Adrenal gland (tissue), 12 donors: ENCODE measurements around the gene SOX9. TPM values are rescaled to one million over a fixed set of nuclear protein-coding genes. Genes with fewer than 3 reads are reported as not detected.

Experiments used
- DNase-seq, 7 donors: peaks; one replicate each; pipeline ENCODE4 v3.0.0-alpha.2; 2019 to 2020
- H3K27ac ChIP-seq, 5 donors: fragments of 200-600 bp; sonication (generic) in 4 of 5; 1 replicate in 3 of 5; 2 replicates in 2 of 5; pipeline versions ENCODE4 v1.5.1 to v1.8.0; 2016 to 2020; ENCODE audit warnings: mild to moderate bottlenecking in 1 of 5
- H3K27me3 ChIP-seq: fragments of 200-600 bp; 2 replicates; pipeline ENCODE4 v1.8.0; 2021
- H3K36me3 ChIP-seq, 2 donors: fragments of 200-600 bp; replicated peaks in 1 of 2; 1 replicate in 1 of 2; 2 replicates in 1 of 2; pipeline versions ENCODE4 v1.5.1 to v1.8.0; 2018 to 2022
- H3K4me1 ChIP-seq, 2 donors: fragments of 200-600 bp; replicated peaks in 1 of 2; 1 replicate in 1 of 2; 2 replicates in 1 of 2; pipeline versions ENCODE4 v1.5.1 to v1.8.0; 2018 to 2021
- H3K4me3 ChIP-seq, 4 donors: fragments of 200-600 bp; sonication (generic) in 3 of 4; one replicate each; pipeline ENCODE4 v1.5.1; 2016 to 2018
- H3K9me3 ChIP-seq, 3 donors: fragments of 200-600 bp; sonication (generic) in 1 of 3; replicated peaks in 1 of 3; 1 replicate in 2 of 3; 2 replicates in 1 of 3; pipeline versions ENCODE4 v1.5.1 to v1.8.0; 2016 to 2021
- POLR2A ChIP-seq, 2 donors: fragments of 450-650 bp; IDR thresholded peaks; one replicate each; pipeline ENCODE4 v1.6.1; 2017; ENCODE audit warnings: antibody characterized with exemption in 2 of 2, mild to moderate bottlenecking in 2 of 2, moderate library complexity in 1 of 2
- WGBS, 4 donors: extraction: QIAGEN DNeasy Blood & Tissue Kit in 2 of 4; methylation state at CpG; one replicate each; pipeline versions ENCODE4 v1.1.5 to v1.1.7; 2013 to 2017; 5-methylcytosine and 5-hydroxymethylcytosine counted together
- intact Hi-C, 2 donors: fragments of 100-400 bp; cut with DNase I; formaldehyde crosslinking; loops; one replicate each; pipeline versions ENCODE4 v1.14.1 to v1.15.0; 2022 to 2023
- polyA plus RNA-seq, 3 donors: library from polyadenylated mRNA; stranded (reverse); fragments of 200-250 nt in 2 of 3; fragments of 350-450 nt in 1 of 3; fragmentation: Illumina TruSeq in 1 of 3; extraction: RNeasy Lipid Tissue Mini Kit (QIAGEN cat#74804) in 1 of 3; gene quantifications; one replicate each; pipeline ENCODE4 v1.2.3, GENCODE V29; 2013 to 2014
- total RNA-seq, 9 donors: library from RNA; depleted of rRNA in 4 of 9; stranded (reverse); fragments of >200 nt in 4 of 9; fragments of 120-200 nt in 1 of 9; fragmentation: NEBNext Ultra II Directional in 1 of 9; extraction: Animal tissue kit (Norgen Biotek cat#: 25700) in 1 of 9; gene quantifications; one replicate each; pipeline versions ENCODE4 v1.1.0 to v1.2.4, GENCODE V29; 2013 to 2023
- TF ChIP-seq, protein P1 (sequence below), 6 experiments: fragments of 450-650 bp in 4 of 6; fragments of 200-600 bp in 2 of 6; sonication (generic) in 1 of 6; IDR thresholded peaks; 1 replicate in 5 of 6; 2 replicates in 1 of 6; pipeline versions ENCODE4 v1.5.1 to v1.8.0; 2016 to 2021; ENCODE audit warnings: antibody characterized with exemption in 6 of 6, mild to moderate bottlenecking in 2 of 6, moderate library complexity in 1 of 6
- donor health status: healthy with polysubstance abuse.
- donor health status: Bipolar disorder and iron deficiency.
- donor health status: DM: yes; HTN: yes; CAD: no.
- donor health status: DM: no; HTN: no; CAD: no.
- donor health status: DM: no; HTN: no; CAD: no.
- donor health status: DM: yes; HTN: yes; CAD: no.

The SOX9 gene
- total and polyA plus RNA-seq, 12 donors = 0.22 to 8.9 (median 4.5) TPM

DNA sequence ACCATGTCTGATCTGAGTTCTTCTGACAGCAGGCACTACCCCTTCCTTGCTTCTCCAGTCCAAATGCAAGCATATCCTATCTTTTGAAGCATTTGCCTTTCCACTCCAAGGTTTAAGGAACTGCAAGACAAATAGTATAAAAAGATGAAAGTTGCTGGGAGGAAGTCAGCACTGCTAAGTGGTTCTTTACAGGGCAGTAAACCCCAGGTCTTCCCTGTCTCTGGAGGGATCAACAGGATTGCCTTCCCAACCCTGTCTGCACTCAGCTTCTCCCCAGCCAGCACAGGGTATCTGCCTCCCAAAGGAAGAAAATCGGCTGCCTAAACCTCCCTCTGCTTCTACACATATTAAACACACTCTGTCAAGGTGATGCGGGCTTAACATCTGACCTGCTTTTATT, 46.8 kb downstream of the SOX9 start:
- intact Hi-C loops = no loop called here
- peaks cover 0 to 4% of the 10 kb centered on the region in 2 donors for H3K4me1 ChIP-seq
- TF ChIP-seq, protein P1, sequence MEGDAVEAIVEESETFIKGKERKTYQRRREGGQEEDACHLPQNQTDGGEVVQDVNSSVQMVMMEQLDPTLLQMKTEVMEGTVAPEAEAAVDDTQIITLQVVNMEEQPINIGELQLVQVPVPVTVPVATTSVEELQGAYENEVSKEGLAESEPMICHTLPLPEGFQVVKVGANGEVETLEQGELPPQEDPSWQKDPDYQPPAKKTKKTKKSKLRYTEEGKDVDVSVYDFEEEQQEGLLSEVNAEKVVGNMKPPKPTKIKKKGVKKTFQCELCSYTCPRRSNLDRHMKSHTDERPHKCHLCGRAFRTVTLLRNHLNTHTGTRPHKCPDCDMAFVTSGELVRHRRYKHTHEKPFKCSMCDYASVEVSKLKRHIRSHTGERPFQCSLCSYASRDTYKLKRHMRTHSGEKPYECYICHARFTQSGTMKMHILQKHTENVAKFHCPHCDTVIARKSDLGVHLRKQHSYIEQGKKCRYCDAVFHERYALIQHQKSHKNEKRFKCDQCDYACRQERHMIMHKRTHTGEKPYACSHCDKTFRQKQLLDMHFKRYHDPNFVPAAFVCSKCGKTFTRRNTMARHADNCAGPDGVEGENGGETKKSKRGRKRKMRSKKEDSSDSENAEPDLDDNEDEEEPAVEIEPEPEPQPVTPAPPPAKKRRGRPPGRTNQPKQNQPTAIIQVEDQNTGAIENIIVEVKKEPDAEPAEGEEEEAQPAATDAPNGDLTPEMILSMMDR (IDR thresholded peaks at IDR 0.05) = no peak
- no peak for TF ChIP-seq POLR2A (IDR thresholded peaks at IDR 0.05)
- H3K4me3 ChIP-seq = no peak overlapping the region
- H3K27me3 ChIP-seq = no peaks in the 10 kb centered on the region
- H3K9me3 ChIP-seq = no peaks in the 10 kb centered on the region
- DNase-seq = no peak
- 78 to 84% (median 82%) methylated on average over 2 of the region's 2 CpGs for WGBS, 4 donors
- H3K36me3 ChIP-seq = no peaks in the 10 kb centered on the region
- no peak overlapping the region for H3K27ac ChIP-seq

DNA sequence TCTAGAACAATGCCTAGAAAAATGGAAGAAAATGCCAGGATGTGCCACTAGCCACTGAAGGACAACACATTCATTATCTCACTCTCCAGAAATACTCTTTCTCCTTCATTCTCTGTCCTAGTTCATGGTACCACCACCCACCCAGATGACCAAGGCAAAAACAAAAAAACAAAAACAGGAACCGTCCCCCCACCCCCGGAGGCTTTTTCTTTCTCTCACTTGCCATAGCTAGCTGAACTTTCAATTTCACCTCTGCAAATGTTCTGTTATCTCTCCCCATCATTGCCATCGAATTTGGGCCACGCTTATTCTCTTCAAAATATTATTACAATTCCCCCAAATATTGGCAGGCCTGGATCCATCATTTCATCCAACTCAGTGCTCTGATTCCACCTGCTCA, 49.0 kb downstream of the SOX9 start:
- H3K27ac ChIP-seq = no peak overlapping the region
- H3K9me3 ChIP-seq = no peaks in the 10 kb centered on the region
- intact Hi-C loops = no loop called here
- no peaks in the 10 kb centered on the region for H3K27me3 ChIP-seq
- WGBS, 4 donors = 82 to 89% (median 84%) methylated on average over 4 of the region's 4 CpGs
- TF ChIP-seq POLR2A (IDR thresholded peaks at IDR 0.05) = no peak
- TF ChIP-seq, protein P1 (IDR thresholded peaks at IDR 0.05) = no peak
- H3K4me3 ChIP-seq = no peak overlapping the region
- DNase-seq = no peak
- H3K36me3 ChIP-seq = no peaks in the 10 kb centered on the region
- peaks cover 0 to 4% of the 10 kb centered on the region in 2 donors for H3K4me1 ChIP-seq

DNA sequence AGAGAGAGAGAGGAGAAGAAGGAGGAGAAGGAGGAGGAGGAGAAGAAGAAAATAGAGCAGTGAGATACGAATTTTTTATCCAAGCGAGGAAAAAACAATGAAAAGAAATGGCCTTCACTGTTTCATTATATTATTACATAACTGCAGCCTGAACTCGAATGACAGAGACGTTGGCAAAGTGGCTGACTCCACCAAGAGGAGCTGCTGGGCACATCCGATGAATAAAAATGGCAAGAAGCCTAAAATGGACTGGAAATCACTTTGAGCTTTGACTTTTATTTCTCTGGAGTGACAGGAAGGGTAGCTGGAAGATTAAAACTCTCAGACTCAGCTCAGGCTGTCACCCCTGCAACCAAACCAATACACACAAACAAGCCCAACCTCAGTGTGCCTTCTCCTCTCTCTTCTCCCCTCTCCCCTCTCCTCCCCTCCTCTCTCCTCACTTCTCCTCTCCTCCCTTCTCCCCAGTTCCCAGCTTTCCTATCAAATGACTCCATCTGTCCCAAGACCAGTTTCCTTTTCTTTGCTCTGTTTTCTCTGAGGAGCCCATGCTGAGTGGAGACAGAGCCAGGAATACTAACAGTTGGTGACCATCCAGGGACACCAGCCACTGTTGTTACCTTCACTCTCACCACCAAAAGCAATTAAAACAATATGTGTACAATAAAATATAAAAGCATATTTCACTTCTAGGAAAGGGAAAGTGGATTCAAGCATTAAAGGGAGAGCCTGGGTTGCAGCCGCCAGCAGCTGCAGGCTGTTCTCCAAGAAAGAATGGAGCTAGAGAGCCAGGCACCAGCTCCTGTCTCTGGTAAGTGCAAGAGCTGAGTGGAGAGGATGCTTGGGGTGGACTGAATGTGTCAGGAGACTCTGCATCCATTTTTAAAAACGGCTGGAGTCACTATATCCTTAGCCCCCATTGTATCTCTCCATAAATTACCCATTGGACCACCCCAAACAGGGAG, 51.2 kb downstream of the SOX9 start:
- H3K4me1 ChIP-seq = peaks cover 0 to 4% of the 10 kb centered on the region in 2 donors
- no peaks in the 10 kb centered on the region for H3K27me3 ChIP-seq
- 25 to 32% (median 28%) methylated on average over 7 of the region's 7 CpGs for WGBS, 4 donors
- no peaks in the 10 kb centered on the region for H3K9me3 ChIP-seq
- intact Hi-C loops = no loop called here
- H3K27ac ChIP-seq = no peak overlapping the region
- no peaks in the 10 kb centered on the region for H3K36me3 ChIP-seq
- no peak overlapping the region for H3K4me3 ChIP-seq
- no peak for TF ChIP-seq POLR2A (IDR thresholded peaks at IDR 0.05)
- TF ChIP-seq, protein P1 (IDR thresholded peaks at IDR 0.05) = peak in 2 of 6 experiments; percentile 14 to 23
- DNase-seq = peak; percentile 51 to 80 (median 72)

DNA sequence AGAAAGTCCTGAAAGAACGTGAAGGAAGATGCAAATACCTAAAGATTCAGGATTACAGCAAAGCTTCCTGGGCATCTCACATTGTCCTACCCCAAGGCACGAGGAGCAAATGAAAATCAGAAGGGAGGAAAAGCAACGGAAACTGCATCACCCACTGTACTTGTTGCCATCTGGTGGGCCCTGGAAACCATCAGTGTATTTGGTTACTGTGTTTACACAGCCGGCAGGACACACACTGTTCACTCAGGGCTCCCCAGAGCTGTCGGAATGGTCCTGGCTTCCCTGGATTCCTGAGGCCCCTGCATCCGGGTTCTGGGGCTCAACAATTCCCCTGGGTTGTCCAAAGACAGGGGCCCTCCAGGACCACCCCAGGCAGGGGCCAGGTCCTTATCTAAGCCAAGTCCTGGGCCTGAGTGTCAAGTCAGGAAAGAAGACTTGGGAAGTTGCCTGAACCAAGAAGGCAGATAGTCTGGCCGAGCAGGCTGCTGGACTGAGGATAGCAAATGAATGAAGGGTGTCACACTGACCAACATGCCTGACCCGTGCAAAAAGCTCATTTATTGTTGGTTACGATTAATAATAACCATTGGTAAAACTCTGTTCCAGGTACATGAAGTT, 52.8 kb downstream of the SOX9 start:
- Histone ChIP-seq H3K4me3 (no peak overlapping the region), H3K36me3 (no peaks in the 10 kb centered on the region), H3K27me3 (no peaks in the 10 kb centered on the region), H3K27ac (no peak overlapping the region), H3K4me1 (peaks cover 0 to 4% of the 10 kb centered on the region in 2 donors), H3K9me3 (no peaks in the 10 kb centered on the region)
- DNase-seq = no peak
- no peak for TF ChIP-seq POLR2A (IDR thresholded peaks at IDR 0.05)
- TF ChIP-seq, protein P1 (IDR thresholded peaks at IDR 0.05) = no peak
- intact Hi-C loops = no loop called here
- WGBS, 4 donors = 59 to 74% (median 70%) methylated on average over 7 to 9 of the region's 9 CpGs
